Suprapubic skin (tissue), 4 donors: ENCODE measurements around the gene FARS2.

Experiments
- EP300 ChIP-seq: sonication (generic); formaldehyde crosslinking; IDR thresholded peaks from one replicate; pipeline ENCODE4 v1.6.1; 2017; ENCODE audit warnings: antibody characterized with exemption
- POLR2A ChIP-seq, 2 donors: fragments of 450-650 bp; IDR thresholded peaks; one replicate each; pipeline ENCODE4 v1.6.1; 2017; ENCODE audit warnings: antibody characterized with exemption in 2 of 2, mild to moderate bottlenecking in 2 of 2, moderate library complexity in 2 of 2
- POLR2AphosphoS5 ChIP-seq, 3 donors: sonication (generic); formaldehyde crosslinking; IDR thresholded peaks; one replicate each; pipeline ENCODE4 v1.6.1; 2017; ENCODE audit warnings: antibody characterized with exemption in 3 of 3
- TF ChIP-seq, protein P1 (sequence below), 2 donors: fragments of 200-600 bp in 1 of 2; fragments of 450-650 bp in 1 of 2; sonication (generic) in 1 of 2; IDR thresholded peaks; one replicate each; pipeline ENCODE4 v1.5.1; 2016 to 2019; ENCODE audit warnings: antibody characterized with exemption in 2 of 2, mild to moderate bottlenecking in 1 of 2, moderate library complexity in 1 of 2

DNA sequence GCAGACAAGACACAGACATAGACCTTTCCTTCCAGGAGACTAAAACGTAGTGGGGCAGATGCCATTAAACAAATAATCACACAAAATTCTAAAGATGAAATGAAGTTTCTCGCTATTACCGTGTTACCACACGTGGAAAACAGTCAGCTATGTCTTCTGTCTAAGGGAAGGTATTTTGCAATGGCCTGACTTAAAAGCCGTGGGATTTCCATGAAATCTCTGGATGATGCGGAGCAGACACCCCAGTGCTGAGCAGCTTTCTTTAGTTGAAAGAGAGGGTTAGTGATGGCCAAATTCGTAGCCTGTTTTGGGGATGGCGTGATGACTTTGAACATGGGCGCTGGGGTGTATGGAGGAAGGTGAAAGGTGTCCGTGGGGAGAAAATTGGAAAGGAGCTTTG, 463.6 kb downstream of the FARS2 start:
- TF ChIP-seq, protein P1, sequence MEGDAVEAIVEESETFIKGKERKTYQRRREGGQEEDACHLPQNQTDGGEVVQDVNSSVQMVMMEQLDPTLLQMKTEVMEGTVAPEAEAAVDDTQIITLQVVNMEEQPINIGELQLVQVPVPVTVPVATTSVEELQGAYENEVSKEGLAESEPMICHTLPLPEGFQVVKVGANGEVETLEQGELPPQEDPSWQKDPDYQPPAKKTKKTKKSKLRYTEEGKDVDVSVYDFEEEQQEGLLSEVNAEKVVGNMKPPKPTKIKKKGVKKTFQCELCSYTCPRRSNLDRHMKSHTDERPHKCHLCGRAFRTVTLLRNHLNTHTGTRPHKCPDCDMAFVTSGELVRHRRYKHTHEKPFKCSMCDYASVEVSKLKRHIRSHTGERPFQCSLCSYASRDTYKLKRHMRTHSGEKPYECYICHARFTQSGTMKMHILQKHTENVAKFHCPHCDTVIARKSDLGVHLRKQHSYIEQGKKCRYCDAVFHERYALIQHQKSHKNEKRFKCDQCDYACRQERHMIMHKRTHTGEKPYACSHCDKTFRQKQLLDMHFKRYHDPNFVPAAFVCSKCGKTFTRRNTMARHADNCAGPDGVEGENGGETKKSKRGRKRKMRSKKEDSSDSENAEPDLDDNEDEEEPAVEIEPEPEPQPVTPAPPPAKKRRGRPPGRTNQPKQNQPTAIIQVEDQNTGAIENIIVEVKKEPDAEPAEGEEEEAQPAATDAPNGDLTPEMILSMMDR (IDR thresholded peaks at IDR 0.05) = no peak
- TF ChIP-seq EP300 (no peak), POLR2A (IDR thresholded peaks at IDR 0.05) (no peak), POLR2AphosphoS5 (IDR thresholded peaks at IDR 0.05) (no peak)
